Heart left ventricle (tissue), 16 donors: ENCODE data around the gene PREX1. TPM values are rescaled to one million over a fixed set of nuclear protein-coding genes. Genes with fewer than 3 reads are reported as not detected.

Experiments used
- ATAC-seq, 4 donors: fragments of 200-7000 bp; cut with Tn5 transposase; one replicate each; pipeline ENCODE4 v1.9.1; 2020 to 2022; ENCODE audit warnings: moderate library complexity in 4 of 4, mild to moderate bottlenecking in 3 of 4, moderate number of reproducible peaks in 1 of 4
- DNase-seq, 5 donors: peaks; one replicate each; pipeline ENCODE4 v3.0.0-alpha.2; 2020
- H3K27ac ChIP-seq, 12 donors: fragments of 200-600 bp; sonication (generic) in 4 of 12; one replicate each; pipeline versions ENCODE4 v1.5.0 to v1.8.0; 2016 to 2022; ENCODE audit warnings: mild to moderate bottlenecking in 2 of 12
- H3K27me3 ChIP-seq, 9 donors: fragments of 200-600 bp; sonication (generic) in 2 of 9; one replicate each; pipeline versions ENCODE4 v1.5.1 to v1.8.0; 2016 to 2022; ENCODE audit warnings: mild to moderate bottlenecking in 3 of 9
- H3K36me3 ChIP-seq, 9 donors: fragments of 200-600 bp; sonication (generic) in 2 of 9; one replicate each; pipeline versions ENCODE4 v1.5.0 to v1.8.0; 2018 to 2022; ENCODE audit warnings: mild to moderate bottlenecking in 2 of 9
- H3K4me1 ChIP-seq, 12 donors: fragments of 200-600 bp; sonication (generic) in 4 of 12; one replicate each; pipeline versions ENCODE4 v1.5.0 to v1.8.0; 2016 to 2022; ENCODE audit warnings: mild to moderate bottlenecking in 3 of 12
- H3K4me3 ChIP-seq, 12 donors: fragments of 200-600 bp; sonication (generic) in 4 of 12; one replicate each; pipeline versions ENCODE4 v1.5.0 to v1.8.0; 2017 to 2022; ENCODE audit warnings: mild to moderate bottlenecking in 9 of 12, moderate library complexity in 4 of 12
- H3K9me3 ChIP-seq, 12 donors: fragments of 200-600 bp; sonication (generic) in 4 of 12; one replicate each; pipeline versions ENCODE4 v1.5.0 to v1.8.0; 2016 to 2022; ENCODE audit warnings: mild to moderate bottlenecking in 1 of 12
- CTCF ChIP-seq, 12 donors: fragments of 200-600 bp; sonication (generic) in 4 of 12; IDR thresholded peaks; one replicate each; pipeline versions ENCODE4 v1.5.0 to v1.8.0; 2018 to 2022; ENCODE audit warnings: antibody characterized with exemption in 12 of 12, mild to moderate bottlenecking in 5 of 12
- POLR2A ChIP-seq, 2 donors: fragments of 450-650 bp; IDR thresholded peaks; one replicate each; pipeline ENCODE4 v1.6.1; 2017; ENCODE audit warnings: antibody characterized with exemption in 2 of 2, mild to moderate bottlenecking in 2 of 2, moderate library complexity in 2 of 2
- WGBS, 4 donors: extraction: QIAGEN DNeasy Blood & Tissue Kit in 2 of 4; methylation state at CpG; one replicate each; pipeline versions ENCODE4 v1.1.5 to v1.1.7; 2013 to 2018; 5-methylcytosine and 5-hydroxymethylcytosine counted together
- intact Hi-C, 10 donors: fragments of 100-400 bp; cut with DNase I; formaldehyde crosslinking; loops; one replicate each; pipeline versions ENCODE4 v1.11.1 to v1.14.2; 2022
- polyA plus RNA-seq, 2 donors: library from polyadenylated mRNA; stranded (reverse); fragments of 200-250 nt; gene quantifications; one replicate each; pipeline ENCODE4 v1.2.3, GENCODE V29; 2013
- total RNA-seq, 9 donors: library from RNA; depleted of rRNA in 2 of 9; stranded (reverse); fragments of >200 nt in 2 of 9; fragmentation: NEBNext Ultra II Directional in 3 of 9; extraction: Animal tissue kit (Norgen Biotek cat#: 25700) in 3 of 9; gene quantifications; one replicate each; pipeline versions ENCODE4 v1.1.0 to v1.2.4, GENCODE V29; 2016 to 2023
- donor health status: ischemic (EF 13 %, LVEDD 7.1; RV severe dilation, severe dysfunction).
- donor health status: healthy with polysubstance abuse.
- donor health status: DM: no; HTN: yes; CAD: no.
- donor health status: DM: no; HTN: no; CAD: no.
- donor health status: ischemic (EF 25% LVEDD 6.9; RV normal size, moderate dysfunction).
- donor health status: ischemic (EF 25% LVEDD 5.7; RV mildly dilated, moderate dysfunction).
- donor health status: healthy.
- donor health status: DM: yes; HTN: yes; CAD: no.
- donor health status: ischemic (EF 35%, LVEDD 5.7; RV mildly dilated, moderate dysfunction).
- donor health status: nonischemic (EF 11% LVEDD 7.7; RV severe dilation, severe dysfunction).
- donor health status: DM: yes; HTN: yes; CAD: no.
- donor health status: PGD.
- donor health status: ischemic (EF 29% LVEDD 5.4; RV normal size, mild dysfunction).
- donor health status: nonischemic (EF 23%, LVEDD 6.1; RV moderate dilation, normal function).

Gene PREX1
- total and polyA plus RNA-seq, 11 donors = 7.2 to 41.5 (median 11.9) TPM

GRCh38 chr20:48618631-48619030 is 209.2 kb downstream of the PREX1 start:
- Histone ChIP-seq H3K27me3 (peaks cover 0 to 4% (median 0%) of the 10 kb centered on the region in 9 donors), H3K9me3 (no peaks in the 10 kb centered on the region), H3K36me3 (peaks cover 0 to 3% (median 0%) of the 10 kb centered on the region in 9 donors), H3K27ac (no peak overlapping the region), H3K4me3 (no peak overlapping the region), H3K4me1 (peaks cover 0 to 27% (median 15%) of the 10 kb centered on the region in 12 donors)
- intact Hi-C loops = loop anchor here in 3 of 10 donors (5.0 to 10.0 kb wide), 3 partner anchors 191 to 1864 kb away; no protein-coding TSS in a partner anchor
- WGBS, 4 donors = 84 to 88% (median 86%) methylated on average over 11 to 12 of the region's 12 CpGs
- DNase-seq (no peak), ATAC-seq (no peak)
- no peak for TF ChIP-seq CTCF (IDR thresholded peaks at IDR 0.05)
- TF ChIP-seq POLR2A (IDR thresholded peaks at IDR 0.05) = no peak

- H3K27ac ChIP-seq = no peak overlapping the region
- H3K4me3 ChIP-seq = no peak overlapping the region
- intact Hi-C loops = loop anchor here in 3 of 10 donors (5.0 to 10.0 kb wide), 3 partner anchors 191 to 1863 kb away; no protein-coding TSS in a partner anchor
- WGBS, 4 donors = 84 to 91% (median 90%) methylated on average over 13 of the region's 13 CpGs
- H3K4me1 ChIP-seq = peaks cover 0 to 27% (median 15%) of the 10 kb centered on the region in 12 donors
- H3K9me3 ChIP-seq = no peaks in the 10 kb centered on the region
- DNase-seq (no peak), ATAC-seq (no peak)
- H3K27me3 ChIP-seq = peaks cover 0 to 6% (median 0%) of the 10 kb centered on the region in 9 donors
- no peak for TF ChIP-seq CTCF (IDR thresholded peaks at IDR 0.05)
- no peak for TF ChIP-seq POLR2A (IDR thresholded peaks at IDR 0.05)
- H3K36me3 ChIP-seq = no peaks in the 10 kb centered on the region
These were observed 209.7 kb downstream of the PREX1 start for GRCh38 chr20:48618052-48618451.

GRCh38 chr20:48617481-48617880 is 210.3 kb downstream of the PREX1 start:
- intact Hi-C loops = loop anchor here in 3 of 10 donors (5.0 to 10.0 kb wide), 3 partner anchors 190 to 1863 kb away; no protein-coding TSS in a partner anchor
- no peak for ATAC-seq
- no peaks in the 10 kb centered on the region for H3K9me3 ChIP-seq
- TF ChIP-seq POLR2A (IDR thresholded peaks at IDR 0.05) (no peak), CTCF (IDR thresholded peaks at IDR 0.05) (no peak)
- H3K27me3 ChIP-seq = peaks cover 0 to 6% (median 0%) of the 10 kb centered on the region in 9 donors
- 88 to 95% (median 90%) methylated on average over 7 of the region's 7 CpGs for WGBS, 4 donors
- H3K36me3 ChIP-seq = no peaks in the 10 kb centered on the region
- peaks cover 0 to 27% (median 15%) of the 10 kb centered on the region in 12 donors for H3K4me1 ChIP-seq
- no peak overlapping the region for H3K4me3 ChIP-seq
- no peak for DNase-seq
- H3K27ac ChIP-seq = no peak overlapping the region

- H3K27ac ChIP-seq = no peak overlapping the region
- TF ChIP-seq POLR2A (IDR thresholded peaks at IDR 0.05) (no peak), CTCF (IDR thresholded peaks at IDR 0.05) (no peak)
- intact Hi-C loops = loop anchor here in 3 of 10 donors (5.0 to 10.0 kb wide), 3 partner anchors 189 to 1862 kb away; no protein-coding TSS in a partner anchor
These were observed 211.3 kb downstream of the PREX1 start for GRCh38 chr20:48616481-48616880.

More at GRCh38 chr20:48616481-48616880, 211.3 kb downstream of the PREX1 start:
- peaks cover 0 to 20% (median 14%) of the 10 kb centered on the region in 12 donors for H3K4me1 ChIP-seq
- H3K36me3 ChIP-seq = no peaks in the 10 kb centered on the region
- 80 to 96% (median 90%) methylated on average over 7 of the region's 7 CpGs for WGBS, 4 donors
- H3K27me3 ChIP-seq = peaks cover 0 to 6% (median 0%) of the 10 kb centered on the region in 9 donors
- no peaks in the 10 kb centered on the region for H3K9me3 ChIP-seq
- ATAC-seq (no peak), DNase-seq (peak in 1 of 5 donors; percentile 44)
- H3K4me3 ChIP-seq = no peak overlapping the region
